H1 (cell line): Measurements from ENCODE around the gene TRIM46. TPM values are rescaled to one million over a fixed set of nuclear protein-coding genes. Genes with fewer than 3 reads are reported as not detected.
A peak's percentile ranks its signal among the peaks of the same experiment; 100 is the strongest.

Experiments
- CTCF ChIA-PET: fragments of 300-600 bp; sonication (Branson Sonifier 250); formaldehyde crosslinking; loops from one replicate; lab custom pipeline; 2021; ENCODE audit not compliant: partially characterized antibody; lab: Charles Lee
- POLR2A ChIA-PET: fragments of 300-600 bp; sonication (Branson Sonifier 250); formaldehyde crosslinking; loops from one replicate; lab custom pipeline; 2021; ENCODE audit warnings: inconsistent platforms; ENCODE audit not compliant: partially characterized antibody; lab: Charles Lee
- DNase-seq, 2 experiments: peaks; one replicate each; pipeline versions ENCODE4 v3.0.0 to v3.0.0-alpha.2; 2010 to 2022; ENCODE audit warnings: low spot score in 2 of 2, low read depth in 1 of 2, mixed read lengths in 1 of 2
- FAIRE-seq: peaks from 2 replicates; lab custom pipeline; 2011; peaks lifted over from hg19 to GRCh38; lab: Jason Lieb, UNC
- H2AFZ ChIP-seq: 2 replicates; pipeline ENCODE4 v1.8.1; 2012; ENCODE audit warnings: low read length, inconsistent platforms
- H2AK5ac ChIP-seq: 2 replicates; pipeline ENCODE4 v1.6.1; 2013; ENCODE audit warnings: low read depth, low read length
- H2BK120ac ChIP-seq: replicated peaks from 2 replicates; pipeline ENCODE3; 2013; ENCODE audit warnings: low read depth, low read length, inconsistent platforms
- H2BK12ac ChIP-seq: 2 replicates; pipeline ENCODE4 v1.6.1; 2013; ENCODE audit warnings: low read depth, low read length
- H2BK15ac ChIP-seq: 2 replicates; pipeline ENCODE4 v1.6.1; 2013; ENCODE audit warnings: low read length
- H2BK20ac ChIP-seq: 2 replicates; pipeline ENCODE4 v1.6.1; 2013; ENCODE audit warnings: low read length
- H2BK5ac ChIP-seq: 2 replicates; pipeline ENCODE4 v1.6.1; 2013; ENCODE audit warnings: low read depth, low read length
- H3K14ac ChIP-seq: 2 replicates; pipeline ENCODE4 v1.6.1; 2013; ENCODE audit warnings: inconsistent platforms; ENCODE audit not compliant: insufficient read length
- H3K18ac ChIP-seq: 2 replicates; pipeline ENCODE4 v1.6.1; 2013; ENCODE audit warnings: low read length; ENCODE audit errors: extremely low read depth
- H3K23ac ChIP-seq: 2 replicates; pipeline ENCODE4 v1.6.1; 2013; ENCODE audit warnings: inconsistent platforms; ENCODE audit not compliant: insufficient read length
- H3K23me2 ChIP-seq: 2 replicates; pipeline ENCODE4 v1.6.1; 2013; ENCODE audit warnings: low read depth, low read length
- H3K27ac ChIP-seq: 2 replicates; pipeline ENCODE4 v1.6.1; 2011; ENCODE audit warnings: low read depth, low read length, inconsistent platforms
- H3K27me3 ChIP-seq, 4 experiments: replicated peaks in 1 of 4; 1 replicate in 1 of 4; 2 replicates in 3 of 4; pipeline versions ENCODE4 v1.6.1 to v1.8.1; 2011 to 2013; ENCODE audit warnings: low read length in 3 of 4, mild to moderate bottlenecking in 3 of 4, inconsistent platforms in 2 of 4, mixed read lengths in 2 of 4, moderate library complexity in 1 of 4; ENCODE audit not compliant: control insufficient read depth in 3 of 4, insufficient read depth in 3 of 4; ENCODE audit errors: extremely low read depth in 1 of 4
- H3K36me3 ChIP-seq, 4 experiments: 2 replicates each; pipeline versions ENCODE4 v1.6.1 to v1.8.1; 2011 to 2013; ENCODE audit warnings: mild to moderate bottlenecking in 4 of 4, low read length in 3 of 4, moderate library complexity in 2 of 4, control low read depth in 1 of 4, inconsistent platforms in 1 of 4; ENCODE audit not compliant: insufficient read depth in 4 of 4, control insufficient read depth in 2 of 4
- H3K4ac ChIP-seq: replicated peaks from 2 replicates; pipeline ENCODE3; 2013; ENCODE audit warnings: low read length, low read depth, mixed read lengths, inconsistent platforms; ENCODE audit not compliant: insufficient read length
- H3K4me1 ChIP-seq, 4 experiments: replicated peaks in 1 of 4; 1 replicate in 1 of 4; 2 replicates in 3 of 4; pipeline versions ENCODE4 v1.6.1 to v1.8.1; 2011 to 2013; ENCODE audit warnings: low read length in 3 of 4, inconsistent platforms in 2 of 4, mixed read lengths in 1 of 4; ENCODE audit not compliant: insufficient read depth in 4 of 4, control insufficient read depth in 3 of 4
- H3K4me2 ChIP-seq, 2 experiments: 2 replicates each; pipeline versions ENCODE4 v1.6.1 to v1.8.1; 2011 to 2013; ENCODE audit warnings: low read depth in 2 of 2, low read length in 2 of 2, control low read depth in 1 of 2, inconsistent platforms in 1 of 2, mild to moderate bottlenecking in 1 of 2; ENCODE audit not compliant: insufficient read depth in 1 of 2
- H3K4me3 ChIP-seq, 4 experiments: fragments of 200-600, 300-600 bp in 1 of 4; sonication (generic), shearing (Covaris generic), sonication (Bioruptor Twin) in 1 of 4; 2 replicates each; pipeline versions ENCODE4 v1.5.1 to v1.8.1; 2011 to 2016; ENCODE audit warnings: low read length in 4 of 4, low read depth in 3 of 4, control low read depth in 2 of 4, inconsistent platforms in 2 of 4, mild to moderate bottlenecking in 2 of 4, mixed read lengths in 1 of 4, moderate library complexity in 1 of 4; ENCODE audit not compliant: insufficient read depth in 2 of 4; ENCODE audit errors: extremely low read depth in 1 of 4
- H3K56ac ChIP-seq: replicated peaks from 2 replicates; pipeline ENCODE3; 2013; ENCODE audit warnings: low read depth, mild to moderate bottlenecking, mixed read lengths, low read length, inconsistent platforms; ENCODE audit not compliant: insufficient read length
- H3K79me1 ChIP-seq: 2 replicates; pipeline ENCODE4 v1.6.1; 2013; ENCODE audit warnings: low read depth, low read length, control low read depth
- H3K79me2 ChIP-seq, 2 experiments: 2 replicates each; pipeline versions ENCODE4 v1.6.1 to v1.8.1; 2012 to 2013; ENCODE audit warnings: low read length in 2 of 2, mild to moderate bottlenecking in 2 of 2, inconsistent platforms in 1 of 2; ENCODE audit not compliant: insufficient read depth in 2 of 2, control insufficient read depth in 1 of 2
- H3K9ac ChIP-seq, 4 experiments: replicated peaks in 1 of 4; 1 replicate in 1 of 4; 2 replicates in 3 of 4; pipeline versions ENCODE4 v1.6.1 to v1.8.1; 2011 to 2013; ENCODE audit warnings: low read depth in 3 of 4, low read length in 3 of 4, control low read depth in 2 of 4, mild to moderate bottlenecking in 2 of 4, moderate library complexity in 2 of 4, inconsistent platforms in 1 of 4; ENCODE audit errors: extremely low read depth in 1 of 4
- H3K9me3 ChIP-seq, 2 experiments: 2 replicates each; pipeline versions ENCODE4 v1.6.1 to v1.8.1; 2012 to 2013; ENCODE audit warnings: mild to moderate bottlenecking in 2 of 2, moderate library complexity in 2 of 2, control low read depth in 1 of 2, inconsistent platforms in 1 of 2, low read depth in 1 of 2, low read length in 1 of 2, mixed read lengths in 1 of 2; ENCODE audit not compliant: insufficient read depth in 2 of 2
- H4K20me1 ChIP-seq, 2 experiments: replicated peaks in 1 of 2; 2 replicates each; pipeline versions ENCODE3 to v1.8.1; 2011 to 2013; ENCODE audit warnings: inconsistent platforms in 2 of 2, low read length in 2 of 2, mild to moderate bottlenecking in 1 of 2; ENCODE audit not compliant: insufficient read depth in 2 of 2, control insufficient read depth in 1 of 2
- H4K5ac ChIP-seq: 2 replicates; pipeline ENCODE4 v1.6.1; 2013; ENCODE audit warnings: low read length, low read depth, mixed read lengths, inconsistent platforms; ENCODE audit not compliant: insufficient read length
- H4K8ac ChIP-seq: 2 replicates; pipeline ENCODE4 v1.8.0; 2013; ENCODE audit warnings: mild to moderate bottlenecking, moderate library complexity, low read length, inconsistent platforms; ENCODE audit not compliant: insufficient read depth; ENCODE audit errors: extremely low read depth
- H4K91ac ChIP-seq: replicated peaks from 2 replicates; pipeline ENCODE3; 2013; ENCODE audit warnings: low read length, mixed read lengths, inconsistent platforms; ENCODE audit not compliant: insufficient read length
- BRCA1 ChIP-seq: IDR thresholded peaks from 2 replicates; pipeline ENCODE4 v1.6.1; 2012; ENCODE audit warnings: low read depth, low read length, improper control_type of control experiment
- EGR1 ChIP-seq: IDR thresholded peaks from 2 replicates; pipeline ENCODE4 v1.6.1; 2011; ENCODE audit warnings: low read depth, low read length, borderline replicate concordance
- JUN ChIP-seq: IDR thresholded peaks from 2 replicates; pipeline ENCODE4 v1.6.1; 2011; ENCODE audit warnings: low read depth, mild to moderate bottlenecking, improper control_type of control experiment, low read length
- POLR2A ChIP-seq, 2 experiments: IDR thresholded peaks; 1 replicate in 1 of 2; 2 replicates in 1 of 2; pipeline ENCODE4 v1.6.1; 2011; ENCODE audit warnings: low read depth in 2 of 2, low read length in 2 of 2, mild to moderate bottlenecking in 2 of 2; ENCODE audit errors: control extremely low read depth in 1 of 2
- POU5F1 ChIP-seq: IDR thresholded peaks from 2 replicates; pipeline ENCODE4 v1.6.1; 2011; ENCODE audit warnings: low read depth, mild to moderate bottlenecking, low read length, moderate library complexity
- RAD21 ChIP-seq, 2 experiments: IDR thresholded peaks in 1 of 2; conservative IDR thresholded peaks in 1 of 2; 2 replicates each; pipeline ENCODE4 v1.6.1; 2011; ENCODE audit warnings: low read depth in 2 of 2, low read length in 2 of 2, improper control_type of control experiment in 1 of 2, inconsistent platforms in 1 of 2, mild to moderate bottlenecking in 1 of 2, moderate library complexity in 1 of 2
- SAP30 ChIP-seq: fragments of 300-600 bp; sonication (generic); IDR thresholded peaks from 2 replicates; pipeline ENCODE4 v1.7.1; 2012; ENCODE audit warnings: low read length, moderate library complexity, mild to moderate bottlenecking, inconsistent platforms; ENCODE audit not compliant: insufficient read depth, insufficient replicate concordance
- SP2 ChIP-seq: IDR thresholded peaks from 2 replicates; pipeline ENCODE4 v1.6.1; 2012; ENCODE audit warnings: mild to moderate bottlenecking, low read length, inconsistent platforms
- SP4 ChIP-seq: IDR thresholded peaks from 2 replicates; pipeline ENCODE4 v1.6.1; 2012; ENCODE audit warnings: low read length, inconsistent platforms
- SUZ12 ChIP-seq: fragments of 200-600 bp; sonication (generic); IDR thresholded peaks from 2 replicates; pipeline ENCODE4 v1.6.1; 2012; ENCODE audit warnings: mild to moderate bottlenecking, inconsistent platforms, low read length, moderate library complexity, mixed read lengths
- TEAD4 ChIP-seq: IDR thresholded peaks from 2 replicates; pipeline ENCODE4 v1.6.1; 2012; ENCODE audit warnings: low read depth, low read length, inconsistent platforms, mixed read lengths
- USF2 ChIP-seq: IDR thresholded peaks from 2 replicates; pipeline ENCODE4 v1.6.1; 2011; ENCODE audit warnings: low read length, improper control_type of control experiment
- WGBS, 2 experiments: shearing (Covaris generic) in 1 of 2; methylation state at CpG; one replicate each; pipeline versions ENCODE4 v1.1.6 to v1.1.7; 2013 to 2015; ENCODE audit warnings: low lambda C conversion rate in 2 of 2, mixed read lengths in 2 of 2, inconsistent platforms in 1 of 2, low coverage in 1 of 2, missing lambda C conversion rate in 1 of 2; ENCODE audit not compliant: insufficient replicate concordance in 2 of 2, insufficient coverage in 1 of 2, insufficient read length in 1 of 2; ENCODE audit errors: extremely low coverage in 1 of 2, missing lambda C conversion rate in 1 of 2; 5-methylcytosine and 5-hydroxymethylcytosine counted together
- polyA plus RNA-seq, 7 experiments: library from polyadenylated mRNA; depleted of rRNA in 3 of 7; stranded (reverse) in 5 of 7; unstranded in 2 of 7; fragments of >200 nt in 5 of 7; fragments of 200-250 nt in 2 of 7; gene quantifications; 1 replicate in 5 of 7; 2 replicates in 1 of 7; 4 replicates in 1 of 7; pipeline versions ENCODE4 v1.2.1 to v1.2.3, GENCODE V29; 2011 to 2013; ENCODE audit warnings: missing spikeins in 2 of 7, mixed read lengths in 2 of 7
- total RNA-seq: library from RNA; stranded (reverse); fragmentation: NEBNext Ultra II Directional; extraction: Animal tissue kit (Norgen Biotek cat#: 25700); gene quantifications from 2 replicates; pipeline ENCODE4 v1.2.1, GENCODE V29; 2021

Gene TRIM46
- total and polyA plus RNA-seq, 2 of the 8 experiments (the other 6 are each of a cell fraction or from before 2014, with no cell fraction given), result 15.5 to 21.6 TPM

GRCh38 chr1:155205969-155206593, 32.4 kb downstream of the TRIM46 start:
- H2BK20ac ChIP-seq, result no peak overlapping the region
- no peak overlapping the region for H2BK120ac ChIP-seq
- H3K27ac ChIP-seq, result no peak overlapping the region
- WGBS, 2 experiments, result 84% methylated on average over 9 of the region's 9 CpGs; no CpG with 5 or more reads in 1 of the 2 experiments
- no peak overlapping the region for H4K5ac ChIP-seq
- H3K56ac ChIP-seq, result no peak overlapping the region
- no peak overlapping the region for H2BK12ac ChIP-seq
- peaks cover 17% of the 10 kb centered on the region for H3K23me2 ChIP-seq
- no peak overlapping the region for H2BK5ac ChIP-seq
- no peak overlapping the region for H2AFZ ChIP-seq
- H3K36me3 ChIP-seq, result peaks cover 10 to 35% (median 23%) of the 10 kb centered on the region in 4 experiments
- no peak overlapping the region for H3K4ac ChIP-seq
- no peaks in the 10 kb centered on the region for H3K79me1 ChIP-seq
- H3K4me3 ChIP-seq, result no peak overlapping the region
- H3K14ac ChIP-seq, result no peak overlapping the region
- DNase-seq (peak in 1 of 2 experiments; percentile 52), FAIRE-seq (no peak)
- H3K18ac ChIP-seq, result no peak overlapping the region
- H4K8ac ChIP-seq, result no peak overlapping the region
- no peak overlapping the region for H3K9ac ChIP-seq
- CTCF ChIA-PET, result interaction anchor here (0.6 to 5.7 kb wide), 7 partner anchors 8 to 55 kb away, joined by 3 to 62 read pairs (median 16); partner anchors contain the start of gene SCAMP3
- H3K23ac ChIP-seq, result no peak overlapping the region
- H2AK5ac ChIP-seq, result no peak overlapping the region
- POLR2A ChIA-PET, result interaction anchor here (0.9 to 19.4 kb wide), 12 partner anchors 9 to 121 kb away, joined by 3 to 512 read pairs (median 7); partner anchors contain the start of genes ENTREP3, KRTCAP2, SCAMP3 and TRIM46
- peaks cover 3 to 20% (median 12%) of the 10 kb centered on the region in 4 experiments for H3K4me1 ChIP-seq
- no peak overlapping the region for H2BK15ac ChIP-seq
- no peak overlapping the region for H4K91ac ChIP-seq
- H3K4me2 ChIP-seq, result no peak overlapping the region; a peak in 1 of 4 replicates
- H3K79me2 ChIP-seq, result no peaks in the 10 kb centered on the region
- H4K20me1 ChIP-seq, result peaks cover 8 to 17% of the 10 kb centered on the region in 2 experiments
- H3K27me3 ChIP-seq, result peaks cover 0 to 3% (median 0%) of the 10 kb centered on the region in 4 experiments; a peak in 2 of 7 replicates
- H3K9me3 ChIP-seq, result no peaks in the 10 kb centered on the region
- TF ChIP-seq SP4 (no peak), JUN (no peak), SP2 (no peak), SUZ12 (no peak), POLR2A (IDR thresholded peaks at IDR 0.05; ENCODE audit: control extremely low read depth in 1 of 2, low read depth in 2 of 2, low read length in 2 of 2) (peak in 1 of 2 experiments; percentile 40; a peak in 1 of 3 replicates), BRCA1 (no peak), TEAD4 (no peak), USF2 (no peak), RAD21 (IDR thresholded peaks at IDR 0.05 in 1 of 2, conservative IDR thresholded peaks at IDR 0.05 in 1 of 2; ENCODE audit: low read depth in 2 of 2, low read length in 2 of 2) (no peak), SAP30 (no peak), EGR1 (no peak), POU5F1 (no peak)
